Omental fat pad (tissue), 4 donors: ENCODE results near the gene SEMA4G. TPM values are rescaled to one million over a fixed set of nuclear protein-coding genes. Genes with fewer than 3 reads are reported as not detected.
"Not testable (repeated sequence)": the region's sequence is repeated elsewhere in the genome, so short reads cannot be mapped to it uniquely, and the experiment has no call there.

Source experiments
- ATAC-seq: fragments of 150-250 bp; one replicate; pipeline ENCODE4 v1.9.1; 2016; ENCODE audit warnings: mild to moderate bottlenecking, moderate library complexity; ENCODE audit not compliant: low FRiP score
- DNase-seq: peaks from one replicate; pipeline ENCODE4 v3.0.0-alpha.2; 2019; ENCODE audit warnings: low spot score
- CTCF ChIP-seq, 3 donors: fragments of 450-650 bp; IDR thresholded peaks; one replicate each; pipeline ENCODE4 v1.5.1; 2016 to 2017; ENCODE audit warnings: antibody characterized with exemption in 3 of 3, mild to moderate bottlenecking in 3 of 3, moderate library complexity in 2 of 3
- total RNA-seq, 4 donors: library from RNA; depleted of rRNA; stranded (reverse); fragments of >200 nt; gene quantifications; one replicate each; pipeline ENCODE4 v1.1.0, GENCODE V29; 2016

SEMA4G gene
- total RNA-seq, 4 donors from 2014 or later = 0.47 to 1.4 (median 1.1) TPM

GRCh38 chr10:100970914-100971811 lies 1.9 kb downstream of the SEMA4G start:
- ATAC-seq (no peak), DNase-seq (no peak)
- TF ChIP-seq CTCF (IDR thresholded peaks at IDR 0.05) = no peak

GRCh38 chr10:100972115-100972903 lies 3.0 kb downstream of the SEMA4G start:
- DNase-seq (no peak), ATAC-seq (no peak)
- TF ChIP-seq CTCF (IDR thresholded peaks at IDR 0.05) = no peak

DNA sequence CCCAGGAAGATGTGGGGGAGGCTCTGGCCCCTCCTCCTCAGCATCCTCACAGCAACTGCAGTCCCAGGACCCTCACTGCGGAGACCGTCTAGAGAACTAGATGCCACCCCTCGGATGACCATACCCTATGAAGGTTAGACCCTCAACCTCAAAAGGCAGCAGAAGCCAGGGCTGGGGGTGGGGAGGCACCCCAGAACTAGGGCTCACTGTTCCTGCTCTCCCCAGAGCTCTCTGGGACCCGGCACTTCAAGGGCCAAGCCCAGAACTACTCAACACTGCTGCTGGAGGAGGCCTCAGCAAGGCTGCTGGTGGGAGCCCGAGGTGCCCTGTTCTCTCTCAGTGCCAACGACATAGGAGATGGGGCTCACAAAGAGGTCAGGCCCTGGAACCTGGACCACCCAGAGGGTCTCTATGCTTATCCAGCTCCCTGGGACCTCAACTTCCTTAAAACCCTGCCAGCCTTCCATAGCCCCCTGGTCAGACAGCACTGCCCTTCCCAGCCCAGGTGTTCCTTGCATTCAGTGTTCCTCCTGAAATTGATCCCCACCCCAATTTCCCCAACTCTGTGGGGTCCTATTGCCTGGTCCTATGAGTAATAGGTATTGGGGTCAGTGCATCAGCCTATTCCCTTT lies 3.7 kb downstream of the SEMA4G start:
- ATAC-seq (no peak), DNase-seq (no peak)
- TF ChIP-seq CTCF (IDR thresholded peaks at IDR 0.05) = no peak

DNA sequence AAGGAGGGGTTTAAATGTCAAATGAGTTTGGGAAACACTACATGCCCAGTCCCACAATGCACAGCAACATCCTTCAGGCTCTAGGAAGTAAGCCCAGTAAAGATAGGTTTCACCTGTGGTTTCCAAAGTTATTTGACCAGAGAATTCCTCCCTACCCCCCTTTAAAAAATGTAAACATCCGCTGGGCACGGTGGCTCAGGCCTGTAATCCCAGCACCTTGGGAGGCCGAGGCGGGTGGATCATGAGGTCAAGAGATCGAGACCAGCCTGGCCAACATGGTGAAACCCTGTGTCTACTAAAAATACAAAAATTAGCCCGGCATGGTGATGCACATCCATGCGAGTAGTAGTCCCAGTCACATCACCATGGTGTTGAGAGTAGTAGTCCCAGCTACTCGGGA lies 6.1 kb downstream of the SEMA4G start:
- not testable (repeated sequence) for DNase-seq, ATAC-seq

GRCh38 chr10:100976906-100977305 lies 7.6 kb downstream of the SEMA4G start:
- ATAC-seq = no peak
- no peak for DNase-seq
- no peak for TF ChIP-seq CTCF (IDR thresholded peaks at IDR 0.05)

DNA sequence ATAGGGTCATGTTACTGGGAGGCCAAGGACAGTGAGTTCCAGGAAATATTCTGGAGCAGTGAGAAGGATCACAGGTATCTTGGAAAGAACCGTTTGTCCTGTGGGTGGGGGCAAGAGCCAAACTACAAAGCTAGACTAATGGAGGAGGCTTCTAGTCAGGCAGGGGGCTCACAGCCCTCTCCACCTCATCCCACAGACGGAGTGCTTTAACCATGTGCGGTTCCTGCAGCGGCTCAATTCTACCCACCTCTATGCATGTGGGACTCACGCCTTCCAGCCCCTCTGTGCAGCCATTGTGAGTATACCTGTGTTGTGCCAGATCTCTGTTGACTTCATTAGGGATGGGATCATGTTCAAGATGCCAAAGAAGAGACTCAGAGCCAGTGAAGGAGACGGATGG lies 8.1 kb downstream of the SEMA4G start:
- TF ChIP-seq CTCF (IDR thresholded peaks at IDR 0.05) = no peak
- DNase-seq = no peak
- ATAC-seq = no peak
